ENCODE results near the gene FCAR.

Gene FCAR

DNA sequence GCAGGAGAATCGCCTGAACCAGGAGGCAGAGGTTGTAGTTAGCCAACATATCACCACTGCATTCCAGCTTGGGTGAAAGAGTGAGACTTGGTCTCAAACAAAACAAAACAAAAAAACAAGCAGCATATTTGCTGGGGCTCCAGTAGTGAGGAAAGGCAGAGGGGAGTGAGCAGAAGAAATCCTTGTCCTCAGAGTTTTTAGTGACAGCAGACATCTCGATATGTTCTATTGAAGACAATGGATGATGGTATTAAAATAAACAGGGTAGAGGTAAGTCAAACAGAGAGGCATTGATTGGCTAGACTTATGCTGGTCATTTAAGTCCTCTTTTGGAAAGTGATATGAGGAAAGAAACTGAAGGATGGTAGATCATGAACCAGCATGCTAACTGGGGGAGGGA lies 54.3 kb downstream of the FCAR start:
- no peak for TF ChIP-seq EP300 (IDR thresholded peaks at IDR 0.05; ENCODE audit: borderline replicate concordance)
- TF ChIP-seq TEAD4 (IDR thresholded peaks at IDR 0.05), result no peak
- no peak for TF ChIP-seq RAD21 (IDR thresholded peaks at IDR 0.05; ENCODE audit: low read depth)
- no peak for TF ChIP-seq ZBTB7A (IDR thresholded peaks at IDR 0.05; ENCODE audit: low read depth)
- TF ChIP-seq EGR1 (IDR thresholded peaks at IDR 0.05), result no peak
- no peak for TF ChIP-seq CEBPB (IDR thresholded peaks at IDR 0.05)
- TF ChIP-seq TAF1 (IDR thresholded peaks at IDR 0.05; ENCODE audit: low read depth), result no peak
- no peak for TF ChIP-seq CREB1 (IDR thresholded peaks at IDR 0.05; ENCODE audit: low read depth)
- TF ChIP-seq NFIC (IDR thresholded peaks at IDR 0.05), result no peak
- no peak for TF ChIP-seq TCF12 (IDR thresholded peaks at IDR 0.05; ENCODE audit: low read depth)
- TF ChIP-seq, protein P1, sequence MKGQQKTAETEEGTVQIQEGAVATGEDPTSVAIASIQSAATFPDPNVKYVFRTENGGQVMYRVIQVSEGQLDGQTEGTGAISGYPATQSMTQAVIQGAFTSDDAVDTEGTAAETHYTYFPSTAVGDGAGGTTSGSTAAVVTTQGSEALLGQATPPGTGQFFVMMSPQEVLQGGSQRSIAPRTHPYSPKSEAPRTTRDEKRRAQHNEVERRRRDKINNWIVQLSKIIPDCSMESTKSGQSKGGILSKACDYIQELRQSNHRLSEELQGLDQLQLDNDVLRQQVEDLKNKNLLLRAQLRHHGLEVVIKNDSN (IDR thresholded peaks at IDR 0.05), result no peak
- TF ChIP-seq, protein P2, sequence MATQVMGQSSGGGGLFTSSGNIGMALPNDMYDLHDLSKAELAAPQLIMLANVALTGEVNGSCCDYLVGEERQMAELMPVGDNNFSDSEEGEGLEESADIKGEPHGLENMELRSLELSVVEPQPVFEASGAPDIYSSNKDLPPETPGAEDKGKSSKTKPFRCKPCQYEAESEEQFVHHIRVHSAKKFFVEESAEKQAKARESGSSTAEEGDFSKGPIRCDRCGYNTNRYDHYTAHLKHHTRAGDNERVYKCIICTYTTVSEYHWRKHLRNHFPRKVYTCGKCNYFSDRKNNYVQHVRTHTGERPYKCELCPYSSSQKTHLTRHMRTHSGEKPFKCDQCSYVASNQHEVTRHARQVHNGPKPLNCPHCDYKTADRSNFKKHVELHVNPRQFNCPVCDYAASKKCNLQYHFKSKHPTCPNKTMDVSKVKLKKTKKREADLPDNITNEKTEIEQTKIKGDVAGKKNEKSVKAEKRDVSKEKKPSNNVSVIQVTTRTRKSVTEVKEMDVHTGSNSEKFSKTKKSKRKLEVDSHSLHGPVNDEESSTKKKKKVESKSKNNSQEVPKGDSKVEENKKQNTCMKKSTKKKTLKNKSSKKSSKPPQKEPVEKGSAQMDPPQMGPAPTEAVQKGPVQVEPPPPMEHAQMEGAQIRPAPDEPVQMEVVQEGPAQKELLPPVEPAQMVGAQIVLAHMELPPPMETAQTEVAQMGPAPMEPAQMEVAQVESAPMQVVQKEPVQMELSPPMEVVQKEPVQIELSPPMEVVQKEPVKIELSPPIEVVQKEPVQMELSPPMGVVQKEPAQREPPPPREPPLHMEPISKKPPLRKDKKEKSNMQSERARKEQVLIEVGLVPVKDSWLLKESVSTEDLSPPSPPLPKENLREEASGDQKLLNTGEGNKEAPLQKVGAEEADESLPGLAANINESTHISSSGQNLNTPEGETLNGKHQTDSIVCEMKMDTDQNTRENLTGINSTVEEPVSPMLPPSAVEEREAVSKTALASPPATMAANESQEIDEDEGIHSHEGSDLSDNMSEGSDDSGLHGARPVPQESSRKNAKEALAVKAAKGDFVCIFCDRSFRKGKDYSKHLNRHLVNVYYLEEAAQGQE (IDR thresholded peaks at IDR 0.05; ENCODE audit: low read depth), result no peak
- TF ChIP-seq YY1 (IDR thresholded peaks at IDR 0.05; ENCODE audit: low read depth), result no peak
- no peak for TF ChIP-seq FOXM1 (IDR thresholded peaks at IDR 0.05; ENCODE audit: borderline replicate concordance, low read depth)
- TF ChIP-seq, protein P3, sequence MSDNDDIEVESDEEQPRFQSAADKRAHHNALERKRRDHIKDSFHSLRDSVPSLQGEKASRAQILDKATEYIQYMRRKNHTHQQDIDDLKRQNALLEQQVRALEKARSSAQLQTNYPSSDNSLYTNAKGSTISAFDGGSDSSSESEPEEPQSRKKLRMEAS (IDR thresholded peaks at IDR 0.05), result no peak

DNA sequence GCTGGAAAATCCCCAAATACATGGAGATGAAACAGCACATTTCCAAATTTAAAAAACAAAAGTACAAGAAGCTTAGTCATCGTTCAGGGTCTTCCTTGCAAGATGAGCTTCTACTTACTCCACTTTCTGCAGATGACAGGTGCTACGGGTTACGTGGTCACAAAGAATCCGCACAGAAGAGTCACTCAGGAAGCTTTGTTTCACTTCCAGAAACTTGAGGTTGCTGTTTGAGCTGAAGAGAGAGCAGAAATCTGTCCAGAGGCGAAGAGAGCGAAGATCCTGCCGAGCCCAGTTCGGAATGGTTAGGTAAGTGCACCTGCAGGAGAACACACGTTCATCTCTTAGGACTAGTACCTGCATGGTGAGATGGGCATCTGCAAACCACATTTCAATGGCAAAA lies 63.9 kb downstream of the FCAR start:
- TF ChIP-seq, protein P1 (IDR thresholded peaks at IDR 0.05), result no peak
- TF ChIP-seq CREB1 (IDR thresholded peaks at IDR 0.05; ENCODE audit: low read depth) (no peak), NFIC (IDR thresholded peaks at IDR 0.05) (no peak), FOXM1 (IDR thresholded peaks at IDR 0.05; ENCODE audit: borderline replicate concordance, low read depth) (no peak)

DNA sequence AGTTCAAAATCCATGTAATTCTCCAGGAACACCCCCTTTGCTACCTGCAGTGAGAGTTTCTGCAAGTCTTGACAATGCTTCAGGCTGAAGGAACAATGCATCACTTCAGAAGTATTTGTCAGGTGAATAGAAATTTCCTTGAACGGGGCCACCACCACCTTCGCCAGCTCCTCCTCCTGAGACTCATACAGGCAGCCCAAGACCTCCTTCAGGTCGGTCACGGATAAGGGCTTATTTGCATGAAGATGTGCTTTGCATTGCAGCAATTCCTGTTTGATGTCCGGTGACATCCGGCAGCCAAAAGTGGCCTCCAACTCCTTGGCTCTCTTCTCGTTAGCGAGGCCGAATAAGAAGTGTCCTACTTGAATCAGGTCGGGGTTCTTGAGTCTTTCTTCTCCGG lies 64.9 kb downstream of the FCAR start:
- no peak for TF ChIP-seq EP300 (IDR thresholded peaks at IDR 0.05; ENCODE audit: borderline replicate concordance)
